Calu3 (cell line): ENCODE measurements around the gene RAPGEF1. TPM values are rescaled to one million over a fixed set of nuclear protein-coding genes. Genes with fewer than 3 reads are reported as not detected.
A peak's percentile ranks its signal among the peaks of the same experiment; 100 is the strongest.

ENCODE experiments used
- BruUV-seq: library from RNA; stranded (reverse); fragments of 400-500 nt; replicated peaks from 2 replicates; lab custom pipeline; 2021; lab: Mats Ljungman, UMichigan
- CTCF ChIA-PET: fragments of 300-600 bp; sonication (Branson Sonifier 250); formaldehyde crosslinking; loops from one replicate; lab custom pipeline; 2022; ENCODE audit warnings: antibody characterized with exemption; lab: Charles Lee
- DNase-seq: peaks from one replicate; pipeline ENCODE4 v3.0.0; 2022
- H3K27ac Mint-ChIP-seq: one replicate; pipeline ENCODE4 v1.8.0; 2022; ENCODE audit warnings: mixed read lengths; ENCODE audit not compliant: unreplicated experiment
- H3K27me3 Mint-ChIP-seq: one replicate; pipeline ENCODE4 v1.8.0; 2022; ENCODE audit warnings: mixed read lengths; ENCODE audit not compliant: unreplicated experiment
- H3K36me3 Mint-ChIP-seq: one replicate; pipeline ENCODE4 v1.8.0; 2022; ENCODE audit warnings: mild to moderate bottlenecking, moderate library complexity, mixed read lengths; ENCODE audit not compliant: insufficient read depth, unreplicated experiment
- H3K4me1 Mint-ChIP-seq: one replicate; pipeline ENCODE4 v1.8.0; 2022; ENCODE audit warnings: mild to moderate bottlenecking, low read depth, mixed read lengths; ENCODE audit not compliant: unreplicated experiment
- H3K4me3 Mint-ChIP-seq: one replicate; pipeline ENCODE4 v1.8.0; 2022; ENCODE audit warnings: mild to moderate bottlenecking, low read depth, moderate library complexity, mixed read lengths; ENCODE audit not compliant: unreplicated experiment
- H3K9me3 Mint-ChIP-seq: one replicate; pipeline ENCODE4 v1.8.0; 2022; ENCODE audit warnings: low read depth, mixed read lengths; ENCODE audit not compliant: unreplicated experiment
- CTCF ChIP-seq: fragments of 200-600 bp; IDR thresholded peaks from one replicate; pipeline ENCODE4 v1.8.0; 2022; ENCODE audit warnings: antibody characterized with exemption; ENCODE audit not compliant: unreplicated experiment
- intact Hi-C: fragments of 100-400 bp; cut with micrococcal nuclease; formaldehyde crosslinking; loops from one replicate; pipeline ENCODE4 v1.10.0; 2022; ENCODE audit not compliant: unreplicated experiment
- total RNA-seq: library from RNA; stranded (reverse); gene quantifications from 2 replicates; pipeline ENCODE4 v1.2.3, GENCODE V29; 2022

The RAPGEF1 gene
- total RNA-seq, 1 experiment from 2014 or later = 32.5 TPM

GRCh38 chr9:131733541-131734061 is 6.3 kb downstream of the RAPGEF1 start:
- Mint-ChIP-seq H3K4me1 (peaks cover 62% of the 10 kb centered on the region), H3K9me3 (no peaks in the 10 kb centered on the region), H3K4me3 (peak overlapping the region; percentile 49), H3K27ac (peak overlapping the region; percentile 52), H3K27me3 (no peaks in the 10 kb centered on the region), H3K36me3 (peaks cover 10% of the 10 kb centered on the region)
- no TSS peak for BruUV-seq
- CTCF ChIA-PET = interaction anchor here (0.6 to 1.4 kb wide), 5 partner anchors 38 to 533 kb away, joined by 3 to 5 read pairs (median 3); no protein-coding TSS in a partner anchor
- intact Hi-C loops = loop anchor here (5.0 to 10.0 kb wide), 2 partner anchors 79 to 126 kb away; no protein-coding TSS in a partner anchor
- peak; percentile 67 for DNase-seq
- no peak for TF ChIP-seq CTCF

- H3K27me3 Mint-ChIP-seq = no peaks in the 10 kb centered on the region
- CTCF ChIA-PET = interaction anchor here (1.4 kb wide), 1 partner anchor 54 kb away, joined by 4 read pairs; no protein-coding TSS in a partner anchor
These were observed 7.1 kb downstream of the RAPGEF1 start for GRCh38 chr9:131732636-131733289.

GRCh38 chr9:131732061-131732526 is 7.8 kb downstream of the RAPGEF1 start:
- no TSS peak for BruUV-seq
- peaks cover 5% of the 10 kb centered on the region for H3K36me3 Mint-ChIP-seq
- CTCF ChIA-PET = no interaction called here
- peaks cover 58% of the 10 kb centered on the region for H3K4me1 Mint-ChIP-seq
- no peaks in the 10 kb centered on the region for H3K9me3 Mint-ChIP-seq
- intact Hi-C loops = loop anchor here (5.0 to 10.0 kb wide), 2 partner anchors 77 to 125 kb away; no protein-coding TSS in a partner anchor
- H3K27ac Mint-ChIP-seq = no peak overlapping the region
- DNase-seq = no peak
- no peak overlapping the region for H3K4me3 Mint-ChIP-seq
- H3K27me3 Mint-ChIP-seq = no peaks in the 10 kb centered on the region
- TF ChIP-seq CTCF = no peak

More at GRCh38 chr9:131732636-131733289, 7.1 kb downstream of the RAPGEF1 start:
- no peak for TF ChIP-seq CTCF
- no peak overlapping the region for H3K27ac Mint-ChIP-seq
- no peaks in the 10 kb centered on the region for H3K9me3 Mint-ChIP-seq
- intact Hi-C loops = loop anchor here (5.0 to 10.0 kb wide), 2 partner anchors 78 to 125 kb away; no protein-coding TSS in a partner anchor
- H3K4me1 Mint-ChIP-seq = peaks cover 62% of the 10 kb centered on the region
- H3K36me3 Mint-ChIP-seq = peaks cover 8% of the 10 kb centered on the region
- no peak for DNase-seq
- H3K4me3 Mint-ChIP-seq = peak overlapping the region; percentile 49
- no TSS peak for BruUV-seq

- H3K27ac Mint-ChIP-seq = no peak overlapping the region
- CTCF ChIA-PET = no interaction called here
- DNase-seq = no peak
- TF ChIP-seq CTCF = no peak
- no TSS peak for BruUV-seq
- intact Hi-C loops = loop anchor here (5.0 to 10.0 kb wide), 2 partner anchors 77 to 124 kb away; no protein-coding TSS in a partner anchor
- H3K4me3 Mint-ChIP-seq = no peak overlapping the region
- no peaks in the 10 kb centered on the region for H3K9me3 Mint-ChIP-seq
- H3K36me3 Mint-ChIP-seq = peaks cover 4% of the 10 kb centered on the region
- peaks cover 53% of the 10 kb centered on the region for H3K4me1 Mint-ChIP-seq
- H3K27me3 Mint-ChIP-seq = no peaks in the 10 kb centered on the region
These were observed 8.2 kb downstream of the RAPGEF1 start for GRCh38 chr9:131731644-131732043.
